ENCODE measurements around the gene SLC35G1. TPM values are rescaled to one million over a fixed set of nuclear protein-coding genes. Genes with fewer than 3 reads are reported as not detected.

The SLC35G1 gene
- total and polyA plus RNA-seq, 2 experiments from 2014 or later: 8.5 to 8.7 TPM

- Histone ChIP-seq H3K9me3 (ENCODE audit: low read depth) (no peaks in the 10 kb centered on the region), H3K27me3 (no peaks in the 10 kb centered on the region), H3K4me1 (ENCODE audit: low read depth) (peaks cover 4% of the 10 kb centered on the region), H3K27ac (no peak overlapping the region), H3K36me3 (no peaks in the 10 kb centered on the region), H3K4me3 (no peak overlapping the region)
- DNase-seq (ENCODE audit: low read depth in 1 of 2, low spot score in 1 of 2): no peak
- TF ChIP-seq CTCF (IDR thresholded peaks at IDR 0.05; ENCODE audit: low read depth, low read length): no peak
Observed at GRCh38 chr10:93861825-93862224, 32.0 kb upstream of the SLC35G1 start.

DNA sequence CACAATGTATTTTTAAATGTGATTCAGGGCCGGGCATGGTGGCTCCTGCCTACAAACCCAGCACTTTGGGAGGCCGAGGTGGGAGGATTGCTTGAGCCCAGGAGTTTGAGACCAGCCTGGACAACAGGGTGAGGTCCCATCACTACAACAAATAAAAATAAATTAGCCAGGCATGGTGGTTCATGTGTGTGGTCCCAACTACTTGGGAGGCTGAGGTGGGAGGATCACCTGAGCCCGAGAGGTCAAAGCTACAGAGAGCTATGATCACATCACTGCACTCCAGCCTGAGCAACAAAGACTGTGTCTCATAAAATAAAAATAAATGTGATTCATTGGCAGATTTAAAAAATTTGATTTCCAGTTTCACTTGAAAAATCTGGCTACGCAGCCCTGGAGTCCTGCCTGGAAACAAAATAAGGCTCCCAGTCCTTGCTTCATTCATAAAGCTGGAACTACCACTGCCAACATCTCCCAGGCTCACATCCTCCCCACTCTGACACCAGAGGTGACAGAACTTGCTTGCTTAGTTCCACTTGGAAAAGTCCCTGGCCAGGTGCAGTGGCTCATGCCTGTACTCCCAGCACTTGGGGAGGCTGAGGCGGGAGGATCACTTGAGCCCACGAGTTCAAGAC, 27.9 kb upstream of the SLC35G1 start:
- no peak for DNase-seq (ENCODE audit: low read depth in 1 of 2, low spot score in 1 of 2)
- no peak for TF ChIP-seq CTCF (IDR thresholded peaks at IDR 0.05; ENCODE audit: low read depth, low read length)
- H3K4me1 ChIP-seq (ENCODE audit: low read depth): no peaks in the 10 kb centered on the region
- H3K27me3 ChIP-seq: no peaks in the 10 kb centered on the region
- no peaks in the 10 kb centered on the region for H3K9me3 ChIP-seq (ENCODE audit: low read depth)
- no peak overlapping the region for H3K27ac ChIP-seq
- no peak overlapping the region for H3K4me3 ChIP-seq
- H3K36me3 ChIP-seq: no peaks in the 10 kb centered on the region

GRCh38 chr10:93867525-93867924, 26.3 kb upstream of the SLC35G1 start:
- TF ChIP-seq CTCF (IDR thresholded peaks at IDR 0.05; ENCODE audit: low read depth, low read length): no peak
- H3K27me3 ChIP-seq: no peaks in the 10 kb centered on the region
- H3K9me3 ChIP-seq (ENCODE audit: low read depth): no peaks in the 10 kb centered on the region
- no peak overlapping the region for H3K27ac ChIP-seq
- no peaks in the 10 kb centered on the region for H3K4me1 ChIP-seq (ENCODE audit: low read depth)
- H3K36me3 ChIP-seq: no peaks in the 10 kb centered on the region
- DNase-seq (ENCODE audit: low read depth in 1 of 2, low spot score in 1 of 2): no peak
- no peak overlapping the region for H3K4me3 ChIP-seq

DNA sequence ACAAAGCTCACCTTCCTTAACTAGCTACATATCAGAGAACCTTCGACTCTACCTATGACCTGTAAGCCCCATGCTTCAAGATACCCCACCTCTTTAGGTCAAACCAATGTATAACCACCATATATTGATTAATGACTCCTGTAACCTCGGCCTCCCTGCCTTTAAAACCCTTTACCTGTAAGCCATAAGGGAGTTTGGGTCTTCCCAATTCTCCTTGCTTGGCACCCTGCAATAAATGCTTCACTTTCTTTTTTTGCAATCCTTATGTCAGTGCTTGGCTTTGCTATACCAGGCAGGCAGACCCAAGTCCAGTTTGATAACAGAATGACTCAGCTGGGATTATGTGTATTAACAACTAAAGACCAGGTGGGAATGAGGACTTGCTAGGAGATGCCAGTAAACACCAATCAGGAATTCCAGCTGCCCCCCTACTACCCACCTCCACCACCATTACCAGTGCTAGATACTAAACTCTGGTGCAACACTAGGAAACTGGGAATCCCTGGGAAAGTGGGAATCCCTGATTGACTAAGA, 22.0 kb upstream of the SLC35G1 start:
- Histone ChIP-seq H3K4me3 (no peak overlapping the region), H3K27ac (no peak overlapping the region), H3K36me3 (no peaks in the 10 kb centered on the region), H3K9me3 (ENCODE audit: low read depth) (no peaks in the 10 kb centered on the region), H3K4me1 (ENCODE audit: low read depth) (no peaks in the 10 kb centered on the region), H3K27me3 (no peaks in the 10 kb centered on the region)
- DNase-seq (ENCODE audit: low read depth in 1 of 2, low spot score in 1 of 2): no peak
- no peak for TF ChIP-seq CTCF (IDR thresholded peaks at IDR 0.05; ENCODE audit: low read depth, low read length)

GRCh38 chr10:93872375-93873158, 21.2 kb upstream of the SLC35G1 start:
- Histone ChIP-seq H3K27ac (no peak overlapping the region), H3K27me3 (no peaks in the 10 kb centered on the region), H3K4me1 (ENCODE audit: low read depth) (no peaks in the 10 kb centered on the region), H3K4me3 (no peak overlapping the region), H3K9me3 (ENCODE audit: low read depth) (no peaks in the 10 kb centered on the region), H3K36me3 (no peaks in the 10 kb centered on the region)
- no peak for TF ChIP-seq CTCF (IDR thresholded peaks at IDR 0.05; ENCODE audit: low read depth, low read length)
- peak in 1 of 2 donors; percentile 9 for DNase-seq (ENCODE audit: low read depth in 1 of 2, low spot score in 1 of 2)

Data from cardiac muscle cell (in vitro differentiated cells and primary cell).